OCI-LY7 (cell line): ENCODE data around the gene FBXW8.

Experiments used
- CTCF ChIP-seq: fragments of 200-600 bp; sonication (generic); conservative IDR thresholded peaks from 2 replicates; pipeline ENCODE4 v1.5.1; 2014; ENCODE audit warnings: mild to moderate bottlenecking, antibody characterized with exemption, low read length, moderate library complexity, mixed read lengths
- EZH2phosphoT487 ChIP-seq: fragments of 200-600 bp; sonication (generic); IDR thresholded peaks from 2 replicates; pipeline ENCODE4 v1.6.1; 2018; ENCODE audit warnings: low read depth, borderline replicate concordance, mild to moderate bottlenecking, mixed run types, antibody characterized with exemption, low read length, moderate library complexity, mixed read lengths

GRCh38 chr12:117035287-117035686 is 124.5 kb downstream of the FBXW8 start:
- no peak for TF ChIP-seq CTCF
- TF ChIP-seq EZH2phosphoT487 = no peak
